Stimulated activated CD8-positive, alpha-beta memory T cell treated with anti-CD3 and anti-CD28 coated beads, Interleukin-12 subunit alpha, Interleukin-12 subunit beta, amount 100 ng/mL, for 24 hours (primary cell): Measurements from ENCODE around the gene TMEM235.
A peak's percentile ranks its signal among the peaks of the same experiment; 100 is the strongest.

ENCODE experiments used
- DNase-seq: peaks from one replicate; pipeline ENCODE4 v3.0.0-alpha.2; 2020; ENCODE audit errors: extremely low read depth

The TMEM235 gene

GRCh38 chr17:78272181-78272913, 40.9 kb downstream of the TMEM235 start:
- DNase-seq = no peak

- no peak for DNase-seq
Measured at GRCh38 chr17:78272914-78273258, 41.5 kb downstream of the TMEM235 start.

- no peak for DNase-seq
Measured at GRCh38 chr17:78273813-78274212, 42.4 kb downstream of the TMEM235 start.

- no peak for DNase-seq
Measured at GRCh38 chr17:78275355-78275754, 43.9 kb downstream of the TMEM235 start.

GRCh38 chr17:78276098-78276887, 44.9 kb downstream of the TMEM235 start:
- DNase-seq = no peak

GRCh38 chr17:78278139-78278741, 46.8 kb downstream of the TMEM235 start:
- no peak for DNase-seq

GRCh38 chr17:78279360-78279990, 48.0 kb downstream of the TMEM235 start:
- no peak for DNase-seq

GRCh38 chr17:78281249-78281845, 49.9 kb downstream of the TMEM235 start:
- no peak for DNase-seq

GRCh38 chr17:78284146-78284545, 52.7 kb downstream of the TMEM235 start:
- DNase-seq = no peak

GRCh38 chr17:78289004-78289403, 57.6 kb downstream of the TMEM235 start:
- no peak for DNase-seq

- DNase-seq = peak; percentile 42
Measured at GRCh38 chr17:78289802-78290363, 58.5 kb downstream of the TMEM235 start.
